DOHH2 (cell line): ENCODE data around the gene EML5.

Experiments used
- H3F3A ChIP-seq: fragments of 200-600 bp; sonication (generic), shearing (Covaris generic); 2 replicates; pipeline ENCODE4 v1.6.0; 2016; ENCODE audit warnings: antibody characterized with exemption, mild to moderate bottlenecking; ENCODE audit not compliant: control insufficient read depth, insufficient read depth
- H3K27ac ChIP-seq: fragments of 200-600 bp; sonication (generic); 2 replicates; pipeline ENCODE4 v1.5.1; 2014; ENCODE audit warnings: low read depth, mild to moderate bottlenecking, low read length, moderate library complexity
- H3K27me3 ChIP-seq: fragments of 200-600 bp; sonication (generic); 2 replicates; pipeline ENCODE4 v1.6.1; 2014; ENCODE audit warnings: mild to moderate bottlenecking, low read length, mixed read lengths; ENCODE audit not compliant: control insufficient read depth
- H3K36me3 ChIP-seq: fragments of 200-600 bp; sonication (generic); 2 replicates; pipeline ENCODE4 v1.6.1; 2014; ENCODE audit warnings: mild to moderate bottlenecking, low read length, moderate library complexity, mixed read lengths; ENCODE audit not compliant: control insufficient read depth
- H3K4me1 ChIP-seq: fragments of 200-600 bp; sonication (generic); 2 replicates; pipeline ENCODE4 v1.6.1; 2014; ENCODE audit warnings: mild to moderate bottlenecking, low read length, mixed read lengths; ENCODE audit not compliant: control insufficient read depth
- H3K4me2 ChIP-seq: fragments of 200-600 bp; sonication (generic); 2 replicates; pipeline ENCODE4 v1.6.0; 2014; ENCODE audit warnings: mild to moderate bottlenecking, low read length, moderate library complexity
- H3K4me3 ChIP-seq: fragments of 200-600 bp; sonication (generic); 2 replicates; pipeline ENCODE4 v1.5.1; 2014; ENCODE audit warnings: mild to moderate bottlenecking, low read length, mixed read lengths
- H3K79me2 ChIP-seq: fragments of 200-600 bp; sonication (generic); 2 replicates; pipeline ENCODE4 v1.6.1; 2014; ENCODE audit warnings: mild to moderate bottlenecking, low read length, mixed read lengths; ENCODE audit not compliant: control insufficient read depth
- H3K9me2 ChIP-seq: fragments of 200-600 bp; sonication (generic); replicated peaks from 2 replicates; pipeline ENCODE4 v1.6.1; 2014; ENCODE audit warnings: mild to moderate bottlenecking, low read length, mixed read lengths; ENCODE audit not compliant: control insufficient read depth
- H3K9me3 ChIP-seq: fragments of 200-600 bp; sonication (generic); 2 replicates; pipeline ENCODE4 v1.6.1; 2014; ENCODE audit warnings: antibody characterized with exemption, low read length, mixed read lengths; ENCODE audit not compliant: control insufficient read depth, insufficient read depth
- H4K20me1 ChIP-seq: fragments of 200-600 bp; sonication (generic); 2 replicates; pipeline ENCODE4 v1.6.0; 2014; ENCODE audit warnings: low read depth, mild to moderate bottlenecking, antibody characterized with exemption, low read length, moderate library complexity; ENCODE audit not compliant: control insufficient read depth, insufficient read depth
- EZH2phosphoT487 ChIP-seq: fragments of 200-600 bp; sonication (generic); IDR thresholded peaks from 2 replicates; pipeline ENCODE4 v1.6.1; 2017; ENCODE audit warnings: borderline replicate concordance, mild to moderate bottlenecking, antibody characterized with exemption, low read length, moderate library complexity, mixed read lengths
- TF ChIP-seq, protein P1 (sequence below): fragments of 200-600 bp; sonication (generic); IDR thresholded peaks from one replicate; pipeline ENCODE4 v1.5.1; 2014; ENCODE audit warnings: antibody characterized with exemption, mild to moderate bottlenecking, low read depth, low read length; ENCODE audit not compliant: poor library complexity, severe bottlenecking

The EML5 gene

DNA sequence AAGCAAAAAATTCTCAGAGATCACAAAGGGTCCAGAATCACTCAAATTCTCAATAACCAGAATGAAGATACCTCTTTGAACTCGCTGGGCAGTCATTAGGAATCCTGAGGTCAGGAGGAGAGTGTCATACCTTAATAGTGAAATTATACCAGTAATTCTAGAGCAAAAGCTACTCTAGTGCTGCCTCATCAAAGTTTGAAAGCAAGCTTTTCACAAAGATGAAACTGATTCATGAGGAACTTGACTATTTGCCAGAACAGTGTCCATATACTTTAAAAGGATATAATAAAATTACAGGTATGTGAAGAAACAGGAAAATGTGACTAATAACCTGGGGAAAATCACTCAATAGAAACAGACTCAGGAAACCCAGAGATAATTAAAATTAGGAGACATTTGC lies 44.5 kb downstream of the EML5 start:
- no peaks in the 10 kb centered on the region for H3K9me3 ChIP-seq
- no peak overlapping the region for H3K27ac ChIP-seq
- H3K27me3 ChIP-seq = no peaks in the 10 kb centered on the region
- H3F3A ChIP-seq = no peaks in the 10 kb centered on the region; the same call in 1 of the 2 replicates
- H3K4me1 ChIP-seq = no peaks in the 10 kb centered on the region
- no peaks in the 10 kb centered on the region for H3K9me2 ChIP-seq
- H3K4me3 ChIP-seq = no peak overlapping the region
- no peaks in the 10 kb centered on the region for H3K36me3 ChIP-seq
- TF ChIP-seq, protein P1, sequence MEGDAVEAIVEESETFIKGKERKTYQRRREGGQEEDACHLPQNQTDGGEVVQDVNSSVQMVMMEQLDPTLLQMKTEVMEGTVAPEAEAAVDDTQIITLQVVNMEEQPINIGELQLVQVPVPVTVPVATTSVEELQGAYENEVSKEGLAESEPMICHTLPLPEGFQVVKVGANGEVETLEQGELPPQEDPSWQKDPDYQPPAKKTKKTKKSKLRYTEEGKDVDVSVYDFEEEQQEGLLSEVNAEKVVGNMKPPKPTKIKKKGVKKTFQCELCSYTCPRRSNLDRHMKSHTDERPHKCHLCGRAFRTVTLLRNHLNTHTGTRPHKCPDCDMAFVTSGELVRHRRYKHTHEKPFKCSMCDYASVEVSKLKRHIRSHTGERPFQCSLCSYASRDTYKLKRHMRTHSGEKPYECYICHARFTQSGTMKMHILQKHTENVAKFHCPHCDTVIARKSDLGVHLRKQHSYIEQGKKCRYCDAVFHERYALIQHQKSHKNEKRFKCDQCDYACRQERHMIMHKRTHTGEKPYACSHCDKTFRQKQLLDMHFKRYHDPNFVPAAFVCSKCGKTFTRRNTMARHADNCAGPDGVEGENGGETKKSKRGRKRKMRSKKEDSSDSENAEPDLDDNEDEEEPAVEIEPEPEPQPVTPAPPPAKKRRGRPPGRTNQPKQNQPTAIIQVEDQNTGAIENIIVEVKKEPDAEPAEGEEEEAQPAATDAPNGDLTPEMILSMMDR = no peak
- TF ChIP-seq EZH2phosphoT487 = no peak
- no peak overlapping the region for H3K4me2 ChIP-seq
- no peaks in the 10 kb centered on the region for H4K20me1 ChIP-seq
- H3K79me2 ChIP-seq = no peaks in the 10 kb centered on the region

DNA sequence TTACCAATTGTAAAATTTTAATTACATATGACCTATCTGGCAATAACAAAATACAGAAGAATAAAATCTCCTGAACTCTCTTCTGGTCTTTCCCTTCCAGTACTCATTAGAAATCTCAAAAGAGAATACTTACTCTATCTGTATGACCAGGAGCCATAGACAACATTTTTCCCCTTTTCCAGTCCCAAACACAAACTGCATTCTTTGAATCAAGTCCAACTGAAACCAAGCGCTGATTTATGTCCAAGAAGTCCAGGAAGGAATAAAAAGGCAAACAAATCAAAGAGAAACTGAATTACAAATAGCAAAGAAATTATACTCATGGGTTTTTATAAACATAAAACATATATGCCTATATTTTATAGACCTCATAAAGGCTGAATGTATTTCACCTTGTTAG lies 46.7 kb downstream of the EML5 start:
- Histone ChIP-seq H3K79me2 (no peaks in the 10 kb centered on the region), H3K36me3 (no peaks in the 10 kb centered on the region), H3K4me3 (no peak overlapping the region), H3K9me3 (no peaks in the 10 kb centered on the region), H3K27ac (no peak overlapping the region), H3K4me2 (no peak overlapping the region), H3K4me1 (no peaks in the 10 kb centered on the region), H3K9me2 (no peaks in the 10 kb centered on the region), H3K27me3 (no peaks in the 10 kb centered on the region), H4K20me1 (no peaks in the 10 kb centered on the region), H3F3A (no peaks in the 10 kb centered on the region; the same call in 1 of the 2 replicates)
- TF ChIP-seq, protein P1 = no peak
- TF ChIP-seq EZH2phosphoT487 = no peak

DNA sequence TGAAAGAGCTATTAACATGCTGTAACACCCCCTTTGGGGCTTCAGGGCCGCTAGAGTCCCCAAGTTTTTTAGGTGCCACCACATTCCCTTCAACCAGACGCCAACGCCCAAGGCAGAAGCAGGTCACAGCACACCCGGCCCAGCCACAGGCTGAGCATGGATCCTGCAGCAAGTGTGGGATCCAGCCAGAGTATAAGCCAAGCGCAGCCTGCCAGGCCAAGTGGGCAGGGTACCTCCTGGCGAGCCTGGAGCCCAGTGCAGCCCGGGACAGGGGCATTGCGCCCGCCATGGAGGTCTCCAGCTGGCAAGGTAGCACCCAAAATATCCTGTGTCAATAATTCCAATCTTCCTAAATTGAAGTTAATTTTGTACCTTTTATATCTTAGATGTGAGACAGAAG lies 55.5 kb downstream of the EML5 start:
- TF ChIP-seq, protein P1 = no peak
- no peak for TF ChIP-seq EZH2phosphoT487
- Histone ChIP-seq H3K27ac (no peak overlapping the region), H3K27me3 (no peaks in the 10 kb centered on the region), H3K4me2 (no peak overlapping the region), H3K4me1 (no peaks in the 10 kb centered on the region), H4K20me1 (no peaks in the 10 kb centered on the region), H3K9me2 (no peaks in the 10 kb centered on the region), H3K36me3 (no peaks in the 10 kb centered on the region), H3K4me3 (no peak overlapping the region), H3F3A (no peaks in the 10 kb centered on the region), H3K9me3 (peaks cover 8% of the 10 kb centered on the region; the same call in 1 of the 2 replicates), H3K79me2 (no peaks in the 10 kb centered on the region)

DNA sequence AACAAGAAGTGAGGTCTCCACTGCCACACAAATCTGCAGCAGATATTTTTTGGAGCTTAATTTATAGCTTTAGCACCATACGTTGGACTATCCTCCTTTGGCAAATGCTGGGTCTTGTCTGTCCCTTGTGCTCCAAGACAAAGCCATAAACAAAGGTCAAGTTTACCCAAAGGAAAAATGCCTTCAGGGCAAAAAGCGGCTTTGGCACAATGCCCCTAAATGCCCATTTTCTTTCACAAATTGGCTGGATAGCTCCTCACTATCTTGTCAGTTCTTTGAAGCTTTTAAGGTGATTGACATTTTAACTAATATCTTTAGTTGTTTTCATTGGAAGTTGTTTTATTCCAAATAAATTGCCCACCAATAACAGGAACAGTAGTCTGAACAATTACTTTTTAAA lies 59.6 kb downstream of the EML5 start:
- H3K36me3 ChIP-seq = no peaks in the 10 kb centered on the region
- no peak overlapping the region for H3K27ac ChIP-seq
- TF ChIP-seq, protein P1 = no peak
- no peak for TF ChIP-seq EZH2phosphoT487
- no peak overlapping the region for H3K4me3 ChIP-seq
- peaks cover 8% of the 10 kb centered on the region; the same call in 1 of the 2 replicates for H3K9me3 ChIP-seq
- no peaks in the 10 kb centered on the region for H3K79me2 ChIP-seq
- no peaks in the 10 kb centered on the region for H4K20me1 ChIP-seq
- no peaks in the 10 kb centered on the region for H3K9me2 ChIP-seq
- no peaks in the 10 kb centered on the region for H3K27me3 ChIP-seq
- H3K4me1 ChIP-seq = no peaks in the 10 kb centered on the region
- H3K4me2 ChIP-seq = no peak overlapping the region
- no peaks in the 10 kb centered on the region for H3F3A ChIP-seq
